GM21526 (cell line): ENCODE results near the gene PUM1.
A peak's percentile ranks its signal among the peaks of the same experiment; 100 is the strongest.
"Not testable (repeated sequence)": the region's sequence is repeated elsewhere in the genome, so short reads cannot be mapped to it uniquely, and the experiment has no call there.

ENCODE experiments used
- ATAC-seq: cut with Tn5 transposase; IDR thresholded peaks from one replicate; pipeline ENCODE4 v1.9.1; 2021; ENCODE audit warnings: moderate library complexity; ENCODE audit not compliant: unreplicated experiment, low FRiP score

The PUM1 gene

GRCh38 chr1:31065310-31066217, at the start of gene PUM1:
TSS of gene PUM1 (minus strand) at chr1:31065717. CDS start at chr1:31059566, 6,151 bp downstream.
- peak; percentile 83 for ATAC-seq

- ATAC-seq: no peak
These were observed 46.9 kb upstream of the PUM1 start for GRCh38 chr1:31112266-31112935.

GRCh38 chr1:31111290-31111951, 45.9 kb upstream of the PUM1 start:
- no peak for ATAC-seq

GRCh38 chr1:31110846-31111245, 45.3 kb upstream of the PUM1 start:
- no peak for ATAC-seq

- ATAC-seq: no peak
These were observed 43.3 kb upstream of the PUM1 start for GRCh38 chr1:31108861-31109260.

- ATAC-seq: no peak
These were observed 40.1 kb upstream of the PUM1 start for GRCh38 chr1:31105646-31106045.

GRCh38 chr1:31102501-31102950, 37.0 kb upstream of the PUM1 start:
- no peak for ATAC-seq

GRCh38 chr1:31101147-31101502, 35.6 kb upstream of the PUM1 start:
- no peak for ATAC-seq

- ATAC-seq: no peak
These were observed 33.9 kb upstream of the PUM1 start for GRCh38 chr1:31099293-31100032.

GRCh38 chr1:31095985-31096384, 30.5 kb upstream of the PUM1 start:
- ATAC-seq: no peak

- ATAC-seq: no peak
These were observed 29.9 kb upstream of the PUM1 start for GRCh38 chr1:31095298-31095981.

GRCh38 chr1:31088081-31088480, 22.6 kb upstream of the PUM1 start:
- ATAC-seq: not testable (repeated sequence)

GRCh38 chr1:31084782-31085569, 19.5 kb upstream of the PUM1 start:
- no peak for ATAC-seq

- ATAC-seq: no peak
These were observed 16.9 kb upstream of the PUM1 start for GRCh38 chr1:31082385-31082784.

GRCh38 chr1:31073044-31073443, 7.5 kb upstream of the PUM1 start:
- ATAC-seq: no peak

GRCh38 chr1:31072304-31072746, 6.8 kb upstream of the PUM1 start:
- ATAC-seq: no peak

GRCh38 chr1:31069392-31069791, 3.9 kb upstream of the PUM1 start:
- ATAC-seq: no peak

- ATAC-seq: no peak
These were observed 703 bp downstream of the PUM1 start for GRCh38 chr1:31064718-31065309.
